GM04503 (cell line): Measurements from ENCODE around the gene KRTAP5-8.
"Not testable (repeated sequence)": the region's sequence is repeated elsewhere in the genome, so short reads cannot be mapped to it uniquely, and the experiment has no call there.

ENCODE experiments used
- DNase-seq: peaks from one replicate; pipeline ENCODE4 v3.0.0-alpha.2; 2012; ENCODE audit warnings: low read depth

KRTAP5-8 gene

GRCh38 chr11:71507102-71507501 lies 30.7 kb upstream of the KRTAP5-8 start:
- no peak for DNase-seq

GRCh38 chr11:71518506-71519471 lies 19.0 kb upstream of the KRTAP5-8 start:
- DNase-seq = no peak

GRCh38 chr11:71519546-71519945 lies 18.3 kb upstream of the KRTAP5-8 start:
- no peak for DNase-seq

GRCh38 chr11:71525188-71525937 lies 12.5 kb upstream of the KRTAP5-8 start:
- DNase-seq = no peak

DNA sequence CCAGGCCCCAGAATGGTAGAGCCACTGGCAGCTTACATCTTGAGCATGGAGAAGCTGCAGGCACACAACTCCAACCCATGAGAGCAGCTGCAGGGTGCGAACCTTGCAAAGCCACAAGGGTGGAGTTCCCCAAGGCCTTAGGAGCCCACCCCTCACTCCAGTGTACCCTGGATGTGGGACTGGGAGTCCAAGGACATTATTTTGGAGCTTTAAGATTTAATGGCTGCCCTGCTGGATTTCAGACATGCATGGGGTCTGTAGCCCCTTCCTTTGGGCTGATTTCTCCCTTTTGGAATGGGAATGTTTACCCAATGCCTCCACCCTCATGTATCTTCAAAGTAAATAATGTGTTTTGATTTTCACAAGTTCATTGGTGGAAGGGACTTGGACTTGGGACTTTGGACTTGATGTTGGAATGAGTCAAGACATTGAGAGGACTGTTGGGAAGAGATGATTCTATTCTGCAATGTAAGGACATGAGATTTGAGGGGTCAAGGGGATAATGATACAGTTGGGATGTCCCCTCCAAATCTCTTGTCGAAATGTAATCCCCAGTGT lies 11.8 kb upstream of the KRTAP5-8 start:
- no peak for DNase-seq

DNA sequence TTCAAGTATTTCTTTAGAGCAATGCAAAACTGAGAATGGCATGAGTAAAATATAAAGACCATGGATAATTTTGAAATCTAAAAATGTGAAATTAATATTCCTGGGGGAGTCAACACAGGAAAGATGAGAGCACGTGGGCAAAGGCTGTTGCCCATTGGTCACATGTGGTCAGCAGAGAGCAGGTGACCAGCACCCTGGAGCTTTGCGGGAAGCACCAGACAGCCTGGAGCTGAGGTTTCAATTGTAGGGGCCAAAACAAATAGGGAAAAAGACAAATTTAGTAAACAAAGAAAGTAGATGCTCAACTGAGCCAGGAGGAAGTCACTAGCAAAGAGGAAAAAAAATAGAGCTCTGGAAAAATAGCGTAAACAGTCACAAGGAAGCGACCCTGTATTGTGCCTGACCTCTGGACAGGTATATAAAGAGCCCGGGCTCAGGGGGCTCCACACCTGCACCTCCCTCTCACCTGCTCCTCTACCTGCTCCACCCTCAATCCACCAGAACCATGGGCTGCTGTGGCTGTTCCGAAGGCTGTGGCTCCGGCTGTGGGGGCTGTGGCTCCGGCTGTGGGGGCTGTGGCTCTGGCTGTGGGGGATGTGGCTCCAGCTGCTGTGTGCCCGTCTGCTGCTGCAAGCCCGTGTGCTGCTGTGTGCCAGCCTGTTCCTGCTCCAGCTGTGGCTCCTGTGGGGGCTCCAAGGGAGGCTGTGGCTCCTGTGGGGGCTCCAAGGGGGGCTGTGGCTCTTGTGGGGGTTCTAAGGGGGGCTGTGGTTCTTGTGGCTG lies 10.8 kb upstream of the KRTAP5-8 start, which contains the start of gene KRTAP5-7:
KRTAP5-7 (plus strand) TSS at position 472 of the 780 bp plus-strand sequence; CDS start at position 506, 34 bp downstream.
- not testable (repeated sequence) for DNase-seq

DNA sequence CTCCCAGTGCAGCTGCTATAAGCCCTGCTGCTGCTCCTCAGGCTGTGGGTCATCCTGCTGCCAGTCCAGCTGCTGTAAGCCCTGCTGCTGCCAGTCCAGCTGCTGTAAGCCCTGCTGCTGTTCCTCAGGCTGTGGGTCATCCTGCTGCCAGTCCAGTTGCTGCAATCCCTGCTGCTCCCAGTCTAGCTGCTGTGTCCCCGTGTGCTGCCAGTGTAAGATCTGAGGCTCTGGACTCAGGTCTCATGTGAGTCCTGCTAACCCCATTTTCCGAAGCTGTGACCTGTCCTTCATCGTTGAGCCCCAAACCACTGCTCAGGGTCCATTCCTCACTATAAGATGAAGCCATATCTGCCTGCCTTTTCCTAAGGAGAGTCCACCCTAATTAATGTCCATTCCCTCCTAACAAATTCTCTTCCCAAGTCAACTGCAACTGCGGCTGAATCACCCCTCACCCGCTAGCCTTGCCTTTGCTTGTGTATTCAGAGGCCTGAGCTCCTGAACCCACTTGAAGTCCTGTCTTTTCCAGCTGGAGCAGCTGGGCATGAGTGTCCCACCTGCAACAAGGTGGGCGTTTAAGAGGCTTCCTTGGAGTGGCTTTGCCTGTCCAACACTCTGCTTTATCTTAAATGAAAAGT lies 10.1 kb upstream of the KRTAP5-8 start:
- no peak for DNase-seq

DNA sequence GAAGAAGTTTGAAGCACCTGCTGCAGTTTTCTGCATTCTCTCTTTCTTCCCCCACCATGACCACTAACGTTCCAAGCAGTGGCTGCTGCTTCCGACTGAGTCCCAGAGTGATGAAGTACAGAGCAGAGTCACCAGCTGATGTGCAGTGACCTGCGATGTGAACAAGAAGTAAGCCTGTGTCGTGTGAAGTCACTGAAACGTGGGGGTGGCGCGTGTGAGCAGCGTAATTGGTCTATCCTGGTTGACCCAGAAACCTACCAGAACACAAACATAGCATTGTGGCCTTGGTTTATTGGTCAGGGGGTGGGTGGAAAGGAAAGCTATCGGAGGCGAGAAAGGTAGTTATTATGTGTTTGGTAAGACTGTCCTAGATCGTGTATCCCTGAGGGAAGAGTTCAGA lies 7.2 kb upstream of the KRTAP5-8 start:
- no peak for DNase-seq

- DNase-seq = no peak
Observed at GRCh38 chr11:71532036-71532610, 5.7 kb upstream of the KRTAP5-8 start.

- not testable (repeated sequence) for DNase-seq
Observed at GRCh38 chr11:71534711-71535608, 2.9 kb upstream of the KRTAP5-8 start.

DNA sequence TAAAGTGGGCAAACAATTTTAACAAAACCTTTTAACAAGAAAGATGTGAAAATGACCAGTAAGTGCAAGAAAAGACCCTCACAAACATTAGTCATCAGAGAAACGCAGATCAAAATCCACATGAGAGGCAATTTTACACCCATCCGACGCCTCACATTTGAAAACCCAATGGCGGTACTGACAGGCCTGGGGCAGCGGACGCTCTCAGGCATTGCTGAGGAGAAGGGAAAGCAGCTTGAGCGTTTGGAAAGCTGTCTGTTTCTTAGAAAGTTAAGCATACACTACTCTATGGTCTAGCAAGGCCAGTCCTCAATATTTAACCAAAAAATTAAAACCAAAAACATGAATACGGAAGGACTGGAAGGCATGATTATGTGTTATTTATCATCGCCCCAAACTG lies 2.0 kb upstream of the KRTAP5-8 start:
- no peak for DNase-seq

DNA sequence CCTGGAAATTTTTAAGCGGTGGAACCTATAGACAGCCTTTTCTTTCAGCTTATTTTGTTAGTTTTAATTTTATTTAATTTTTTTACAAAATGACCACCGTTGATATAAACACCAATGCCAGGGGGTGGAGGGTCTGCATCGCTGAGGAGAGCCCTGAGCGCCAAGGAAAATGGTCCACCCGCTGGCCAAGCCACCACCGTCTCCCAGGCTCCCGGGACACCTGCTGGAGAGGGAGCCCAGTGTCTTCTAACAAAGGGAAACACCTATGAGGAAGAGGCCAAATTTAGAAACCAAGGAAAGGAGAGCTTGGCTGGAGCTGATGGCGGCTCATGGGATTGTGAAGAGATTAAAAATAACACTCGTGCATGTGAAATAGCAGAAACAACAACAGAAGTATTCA lies 288 bp upstream of the KRTAP5-8 start:
- no peak for DNase-seq

GRCh38 chr11:71538666-71538990 lies 803 bp downstream of the KRTAP5-8 start:
- no peak for DNase-seq

GRCh38 chr11:71539017-71539416 lies 1.2 kb downstream of the KRTAP5-8 start:
- DNase-seq = no peak

GRCh38 chr11:71539971-71540370 lies 2.1 kb downstream of the KRTAP5-8 start:
- DNase-seq = not testable (repeated sequence)

DNA sequence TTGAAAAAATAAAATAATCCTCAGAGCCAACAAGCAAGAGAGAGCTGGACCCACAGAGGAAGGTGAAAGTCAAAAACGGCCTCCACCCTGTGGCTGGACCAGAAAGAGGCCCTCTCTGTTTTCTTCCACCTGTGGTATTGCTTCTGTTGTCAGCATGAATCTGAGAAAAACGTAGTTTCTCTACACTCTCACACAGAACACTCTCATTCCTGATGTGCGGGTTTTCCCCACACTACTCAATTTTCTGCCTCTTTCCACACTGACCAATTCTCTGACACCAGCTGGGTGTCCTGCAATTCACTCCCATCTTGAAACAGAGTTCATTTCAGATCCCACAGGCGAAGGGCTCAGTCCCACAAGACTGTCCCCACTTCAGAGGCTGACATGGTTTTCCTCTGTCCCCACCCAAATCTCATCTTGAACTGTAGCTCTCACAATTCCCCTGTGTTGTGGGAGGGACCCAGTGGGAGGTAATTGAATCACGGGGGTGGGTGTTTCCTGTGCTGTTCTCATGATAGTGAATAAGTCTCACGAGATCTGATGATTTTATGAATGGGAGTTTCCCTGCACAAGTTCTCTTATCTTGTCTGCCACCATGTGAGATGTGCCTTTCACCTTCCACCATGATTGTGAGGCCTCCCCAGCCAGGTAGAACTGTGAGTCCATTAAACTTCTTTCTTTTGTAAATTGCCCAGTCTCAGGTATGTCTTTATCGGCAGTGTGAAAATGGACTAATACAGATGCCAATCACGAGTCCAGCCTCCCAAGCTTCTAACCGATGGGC lies 2.9 kb downstream of the KRTAP5-8 start:
- DNase-seq = not testable (repeated sequence)

DNA sequence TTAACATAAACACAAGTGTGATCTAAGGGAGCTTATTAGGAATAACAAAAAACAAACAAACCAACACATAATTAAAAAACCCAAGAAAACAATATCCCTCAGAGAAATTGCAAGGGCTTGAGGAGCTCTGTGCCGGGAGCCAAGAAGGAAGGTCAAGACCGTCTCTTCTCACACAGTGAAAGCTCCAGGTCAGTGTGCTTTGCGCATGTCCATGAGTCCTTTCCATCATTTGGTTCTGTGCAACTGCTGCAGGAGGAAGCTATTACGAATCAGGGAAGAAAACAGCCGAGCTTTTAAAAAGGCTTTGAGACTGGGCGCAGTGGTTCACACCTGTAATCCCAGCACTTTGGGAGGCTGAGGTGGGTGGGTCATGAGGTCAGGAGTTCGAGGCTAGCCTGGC lies 4.6 kb downstream of the KRTAP5-8 start:
- no peak for DNase-seq

DNA sequence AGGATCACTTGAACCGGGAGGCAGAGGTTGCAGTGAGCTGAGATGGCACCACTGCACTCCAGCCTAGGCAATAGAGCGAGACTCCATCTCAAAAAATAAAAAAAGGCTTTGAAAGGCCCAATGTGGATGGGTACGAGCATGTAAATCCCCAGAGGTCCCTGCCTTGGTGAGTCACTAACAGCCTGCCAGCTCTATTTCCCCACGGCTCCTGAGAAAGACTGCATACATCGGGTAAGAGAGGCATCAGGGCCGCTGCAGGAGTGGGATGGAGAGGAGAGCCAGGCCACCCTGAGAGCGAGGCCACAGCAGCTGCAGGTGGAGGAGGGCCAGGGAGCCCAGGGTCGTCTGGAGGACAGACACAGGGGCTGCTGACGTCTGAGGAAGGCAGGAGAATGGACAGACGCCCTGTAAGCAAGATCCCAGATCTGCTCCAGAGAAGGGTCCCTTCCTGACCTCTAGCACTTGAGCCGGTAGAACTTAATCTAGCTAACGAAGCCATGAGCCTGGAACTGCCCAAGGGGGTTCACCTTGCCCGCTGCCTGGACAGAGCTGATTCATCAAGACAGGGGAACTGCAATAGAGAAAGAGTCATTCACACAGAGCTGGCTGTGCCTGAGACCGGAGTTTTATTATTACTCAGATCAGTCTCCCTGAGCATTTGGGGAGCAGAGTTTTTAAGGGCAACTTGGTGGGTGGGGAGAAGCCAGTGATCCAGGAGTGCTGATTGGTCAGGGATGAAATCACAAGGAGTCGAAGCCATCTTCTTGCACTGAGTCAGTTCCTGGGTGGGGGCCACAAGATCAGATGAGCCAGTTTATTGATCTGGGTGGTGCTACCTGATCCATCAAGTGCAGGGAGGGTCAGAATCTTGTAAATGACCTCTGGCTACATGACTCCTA lies 5.3 kb downstream of the KRTAP5-8 start:
- no peak for DNase-seq
